Adrenal gland (tissue), 5 donors: ENCODE results near the gene BSX.

Experiments
- CTCF ChIP-seq, 6 experiments: fragments of 450-650 bp in 4 of 6; fragments of 200-600 bp in 2 of 6; sonication (generic) in 1 of 6; IDR thresholded peaks; 1 replicate in 5 of 6; 2 replicates in 1 of 6; pipeline versions ENCODE4 v1.5.1 to v1.8.0; 2016 to 2021; ENCODE audit warnings: antibody characterized with exemption in 6 of 6, mild to moderate bottlenecking in 2 of 6, moderate library complexity in 1 of 6
- POLR2A ChIP-seq, 2 donors: fragments of 450-650 bp; IDR thresholded peaks; one replicate each; pipeline ENCODE4 v1.6.1; 2017; ENCODE audit warnings: antibody characterized with exemption in 2 of 2, mild to moderate bottlenecking in 2 of 2, moderate library complexity in 1 of 2
- donor health status: DM: no; HTN: no; CAD: no.

- no peak for TF ChIP-seq CTCF (IDR thresholded peaks at IDR 0.05)
- no peak for TF ChIP-seq POLR2A (IDR thresholded peaks at IDR 0.05)
These were observed 5.4 kb downstream of the BSX start for GRCh38 chr11:122976061-122976733.
